Hematopoietic multipotent progenitor cell treated with erythropoietin and hydrocortisone succinate and interleukin-3 and kit ligand, for 6 days (in vitro differentiated cells): Measurements from ENCODE around the gene NPPC.
"Not testable (repeated sequence)": the region's sequence is repeated elsewhere in the genome, so short reads cannot be mapped to it uniquely, and the experiment has no call there.

Experiments
- DNase-seq: peaks from one replicate; pipeline ENCODE4 v3.0.0-alpha.2; 2015

Gene NPPC

DNA sequence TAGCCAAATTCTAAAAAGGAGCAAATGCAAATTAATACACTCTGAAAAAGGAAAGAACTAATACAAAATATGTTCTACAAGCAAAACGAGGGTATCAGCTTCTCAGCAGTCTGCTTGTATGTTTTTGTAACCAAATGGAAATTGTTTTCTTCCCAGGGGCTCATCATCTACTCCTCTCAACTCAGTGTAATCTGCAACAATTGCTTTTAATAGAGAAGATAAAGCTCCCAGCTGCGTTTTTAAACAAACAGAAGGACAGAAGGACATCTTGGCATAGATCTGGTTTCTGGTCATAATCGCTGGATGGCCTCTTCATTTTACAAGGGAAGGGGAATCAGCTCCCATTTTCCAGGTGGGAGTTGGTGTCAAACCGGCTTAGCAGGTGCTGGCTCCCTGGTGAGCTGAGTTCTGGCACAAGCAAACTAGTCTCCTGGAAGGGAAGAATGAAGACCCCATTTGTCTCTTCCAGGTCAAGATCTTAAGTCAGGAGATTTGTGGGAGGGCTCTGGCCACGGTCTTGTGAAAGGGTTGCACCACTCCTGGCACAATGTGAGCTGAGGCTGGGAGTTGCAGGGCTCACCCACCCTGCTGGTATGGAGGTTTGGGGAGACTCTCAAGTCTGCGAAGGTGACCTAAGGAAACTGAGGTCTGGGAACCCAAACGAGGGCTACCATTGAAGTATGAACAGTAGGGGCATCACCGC lies 41.6 kb downstream of the NPPC start:
- no peak for DNase-seq

DNA sequence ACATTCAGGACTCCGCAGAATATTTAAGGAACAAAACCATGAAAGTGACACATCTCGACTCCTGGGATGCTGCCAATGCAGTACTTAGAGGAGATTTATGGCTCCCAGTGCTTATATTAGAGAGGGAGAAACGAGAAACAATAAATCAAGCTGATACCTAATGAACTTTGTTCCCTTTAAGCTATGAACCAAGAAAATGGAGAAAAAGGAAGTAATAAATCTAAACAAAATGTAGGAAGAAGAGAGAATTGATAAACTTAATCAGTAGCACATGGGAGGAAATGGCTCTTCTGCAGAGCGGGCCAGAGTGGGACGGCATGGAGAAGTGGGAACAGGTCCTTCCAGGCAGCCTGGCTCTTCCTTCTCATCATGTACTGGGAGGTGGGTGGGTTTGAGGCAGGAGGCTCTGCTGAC lies 42.7 kb downstream of the NPPC start:
- no peak for DNase-seq

DNA sequence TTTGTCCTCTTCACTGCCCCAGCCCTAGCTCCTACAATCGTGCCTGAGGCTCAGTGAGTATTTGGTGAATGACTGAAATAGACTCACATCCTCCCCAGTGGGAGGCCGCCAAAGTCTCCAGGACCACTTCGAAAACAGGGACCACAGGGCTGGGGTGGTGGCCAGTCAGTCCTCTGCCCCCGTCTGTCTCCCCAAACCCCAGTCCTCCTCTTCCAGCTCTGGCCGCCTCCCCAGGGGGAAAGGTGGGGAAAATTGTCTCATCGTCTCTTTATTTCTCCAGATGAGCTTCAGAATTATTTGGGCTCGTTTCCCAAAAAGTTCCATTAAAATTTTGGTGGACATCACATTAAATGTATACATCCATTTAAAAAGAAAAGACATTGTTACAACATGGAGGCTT lies 43.5 kb downstream of the NPPC start:
- DNase-seq = no peak

GRCh38 chr2:231880371-231880770 lies 45.8 kb downstream of the NPPC start:
- not testable (repeated sequence) for DNase-seq

- no peak for DNase-seq
Measured at GRCh38 chr2:231879216-231879615, 47.0 kb downstream of the NPPC start.

- no peak for DNase-seq
Measured at GRCh38 chr2:231877533-231878456, 48.4 kb downstream of the NPPC start.

- no peak for DNase-seq
Measured at GRCh38 chr2:231874944-231875343, 51.3 kb downstream of the NPPC start.
